GM12873 (cell line): Measurements from ENCODE around the gene KCNA1.

Source experiments
- TF ChIP-seq, protein P1 (sequence below): IDR thresholded peaks from 2 replicates; pipeline ENCODE4 v1.5.1; 2012; ENCODE audit warnings: low read depth, mild to moderate bottlenecking, moderate library complexity, low read length, control low read depth; ENCODE audit not compliant: insufficient read depth; ENCODE audit errors: missing control alignments

KCNA1 gene

DNA sequence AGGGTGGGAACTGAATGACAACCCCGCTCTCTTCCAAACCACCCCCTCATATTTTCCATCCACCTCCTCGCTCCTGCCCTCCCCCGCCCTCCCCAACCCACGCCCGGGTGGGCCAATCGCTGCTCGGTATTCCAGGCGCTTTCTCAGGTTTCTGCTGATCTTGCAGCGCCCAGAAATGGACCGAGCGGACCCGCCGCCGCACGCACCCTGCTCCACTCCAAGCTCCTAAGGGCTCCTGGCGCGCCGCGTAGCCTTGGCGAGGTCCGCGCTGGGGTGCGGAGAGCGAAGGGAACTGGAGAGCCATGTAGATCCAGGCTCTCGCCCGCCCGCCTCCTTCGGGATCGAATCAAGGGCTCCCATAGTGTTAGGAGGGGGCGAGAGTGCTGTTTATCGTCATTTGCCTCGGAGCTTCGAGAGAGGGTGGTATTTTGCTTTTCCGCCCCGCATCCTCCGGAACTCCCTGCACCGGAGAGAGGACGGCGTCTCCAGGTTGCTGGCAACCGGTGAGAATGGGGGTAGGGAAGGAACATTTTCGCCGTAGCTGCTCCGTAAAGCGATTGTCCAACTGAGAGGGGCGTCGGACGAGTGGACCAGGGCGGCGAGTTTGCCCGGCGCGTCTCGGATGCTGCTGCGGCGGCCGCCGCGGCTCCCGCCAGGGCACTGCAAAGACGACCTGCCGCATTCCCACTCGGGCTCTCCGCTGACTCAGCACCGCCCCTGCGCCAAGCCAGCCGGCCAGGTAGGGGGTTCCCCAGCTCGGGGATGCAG is at the start of gene KCNA1:
Gene KCNA1, plus strand, starts transcription at position 172 of the 768 bp plus-strand sequence. CDS start 1,474 bp downstream, outside the sequence.
- TF ChIP-seq, protein P1, sequence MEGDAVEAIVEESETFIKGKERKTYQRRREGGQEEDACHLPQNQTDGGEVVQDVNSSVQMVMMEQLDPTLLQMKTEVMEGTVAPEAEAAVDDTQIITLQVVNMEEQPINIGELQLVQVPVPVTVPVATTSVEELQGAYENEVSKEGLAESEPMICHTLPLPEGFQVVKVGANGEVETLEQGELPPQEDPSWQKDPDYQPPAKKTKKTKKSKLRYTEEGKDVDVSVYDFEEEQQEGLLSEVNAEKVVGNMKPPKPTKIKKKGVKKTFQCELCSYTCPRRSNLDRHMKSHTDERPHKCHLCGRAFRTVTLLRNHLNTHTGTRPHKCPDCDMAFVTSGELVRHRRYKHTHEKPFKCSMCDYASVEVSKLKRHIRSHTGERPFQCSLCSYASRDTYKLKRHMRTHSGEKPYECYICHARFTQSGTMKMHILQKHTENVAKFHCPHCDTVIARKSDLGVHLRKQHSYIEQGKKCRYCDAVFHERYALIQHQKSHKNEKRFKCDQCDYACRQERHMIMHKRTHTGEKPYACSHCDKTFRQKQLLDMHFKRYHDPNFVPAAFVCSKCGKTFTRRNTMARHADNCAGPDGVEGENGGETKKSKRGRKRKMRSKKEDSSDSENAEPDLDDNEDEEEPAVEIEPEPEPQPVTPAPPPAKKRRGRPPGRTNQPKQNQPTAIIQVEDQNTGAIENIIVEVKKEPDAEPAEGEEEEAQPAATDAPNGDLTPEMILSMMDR = no peak

- TF ChIP-seq, protein P1 = no peak
Measured at GRCh38 chr12:4860741-4861140, 49.0 kb upstream of the KCNA1 start.

- TF ChIP-seq, protein P1 = no peak
Measured at GRCh38 chr12:4862809-4863208, 46.9 kb upstream of the KCNA1 start.

- TF ChIP-seq, protein P1 = no peak
Measured at GRCh38 chr12:4864575-4864974, 45.1 kb upstream of the KCNA1 start.

DNA sequence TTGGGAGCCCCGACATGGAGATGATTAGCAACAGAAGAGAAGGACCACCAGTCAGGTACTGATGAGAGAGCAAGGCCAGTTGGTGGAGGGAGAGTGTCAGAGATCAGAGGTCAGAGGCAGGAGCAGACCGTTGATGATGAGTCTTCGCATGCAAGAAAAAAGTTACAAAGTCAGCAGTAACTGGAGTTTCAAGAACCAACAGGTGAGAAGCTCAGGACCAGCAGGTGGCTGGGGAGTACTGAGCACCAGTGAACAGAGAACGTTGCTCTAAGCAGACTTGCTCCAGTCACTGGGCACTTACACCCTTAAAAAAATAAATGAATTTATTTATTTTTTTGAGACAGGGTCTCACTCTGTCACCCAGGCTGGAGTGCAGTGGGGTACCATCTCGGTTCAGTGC is 44.5 kb upstream of the KCNA1 start:
- TF ChIP-seq, protein P1 = no peak

DNA sequence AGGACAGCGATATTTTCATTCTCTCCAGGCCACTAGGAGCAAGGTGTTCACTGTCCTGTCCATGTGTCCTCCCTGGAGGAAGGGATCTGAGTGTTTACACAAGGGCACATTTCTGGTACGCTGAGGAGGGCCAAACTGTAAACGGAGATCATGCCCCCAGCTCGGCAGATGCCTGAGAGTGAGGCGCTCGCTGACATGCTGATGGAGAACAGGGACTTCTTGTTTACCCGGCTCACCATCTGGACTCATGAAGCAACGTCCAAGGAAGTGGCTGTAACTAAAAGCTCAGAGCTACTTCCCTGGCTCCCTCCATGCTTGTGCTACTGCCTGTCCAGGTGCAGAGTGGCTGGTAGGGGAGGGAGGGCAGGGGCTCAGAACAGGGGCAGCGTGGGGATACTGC is 43.4 kb upstream of the KCNA1 start:
- TF ChIP-seq, protein P1 = no peak

DNA sequence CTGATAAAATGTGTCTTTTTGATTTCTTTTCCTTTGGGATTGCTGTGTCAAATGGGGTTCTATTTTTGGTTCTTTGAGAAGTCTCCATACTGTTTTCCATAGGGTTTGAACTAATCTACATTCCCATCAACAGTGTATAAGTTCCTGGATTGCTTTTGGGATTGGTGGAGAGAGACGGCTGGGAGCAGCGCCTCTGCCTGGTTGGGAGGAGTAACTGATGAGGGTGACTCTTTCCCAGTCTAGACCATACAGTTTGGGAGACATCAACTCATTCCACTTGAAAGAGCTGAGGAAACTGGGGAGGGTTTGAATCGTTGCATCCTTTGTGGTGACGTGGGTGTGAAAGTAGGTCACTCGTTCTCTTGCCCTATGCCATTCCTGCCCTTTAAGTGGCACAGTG is 42.3 kb upstream of the KCNA1 start:
- TF ChIP-seq, protein P1 = no peak

- TF ChIP-seq, protein P1 = no peak
Measured at GRCh38 chr12:4870423-4870822, 39.3 kb upstream of the KCNA1 start.
